ENCODE data around the gene ATP10A.

The ATP10A gene

GRCh38 chr15:25736461-25736860, 126.7 kb downstream of the ATP10A start:
- no peak for DNase-seq
- intact Hi-C loops (cut with DNase I): no loop called here

DNA sequence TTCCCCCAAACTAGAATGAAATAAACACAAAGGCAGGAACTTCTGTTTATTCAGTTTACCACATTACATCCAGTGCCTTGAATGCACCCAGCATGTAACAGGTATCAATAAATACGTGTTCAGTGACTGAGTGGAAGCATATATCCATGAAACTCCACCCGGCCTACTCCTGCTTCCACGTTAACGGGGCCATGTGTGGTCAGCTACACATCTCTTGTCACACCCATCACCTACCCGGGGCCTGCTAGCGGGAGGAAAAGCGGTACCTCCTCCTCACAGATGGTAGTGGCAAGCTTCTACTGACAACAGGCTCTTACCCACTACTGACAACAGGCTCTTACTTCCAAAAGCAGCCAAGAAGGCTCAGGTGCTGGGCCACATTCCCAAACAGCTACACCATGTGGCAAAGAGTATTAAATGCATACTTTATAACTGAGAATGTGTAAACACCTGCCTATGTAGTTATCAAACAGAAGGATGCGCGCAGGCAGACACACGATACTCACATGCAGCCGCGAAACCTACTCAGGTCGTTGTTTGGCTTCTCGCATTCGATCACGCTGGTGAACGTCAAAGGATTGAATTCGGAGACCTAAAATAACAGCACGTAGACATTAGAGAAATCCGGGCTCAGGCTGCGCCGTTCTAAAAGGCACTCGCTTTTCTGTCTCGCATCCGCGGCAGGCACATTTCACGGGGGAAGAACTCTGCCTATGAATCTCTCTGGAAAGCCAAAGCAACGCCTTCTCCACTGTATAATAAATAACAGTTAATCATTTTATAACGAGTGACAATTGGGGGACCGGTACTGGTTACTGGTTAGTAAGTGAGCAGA, 127.4 kb downstream of the ATP10A start:
- intact Hi-C loops (cut with DNase I): no loop called here
- peak in 4 of 42 donors; percentile 19 to 49 (median 44) for DNase-seq

DNA sequence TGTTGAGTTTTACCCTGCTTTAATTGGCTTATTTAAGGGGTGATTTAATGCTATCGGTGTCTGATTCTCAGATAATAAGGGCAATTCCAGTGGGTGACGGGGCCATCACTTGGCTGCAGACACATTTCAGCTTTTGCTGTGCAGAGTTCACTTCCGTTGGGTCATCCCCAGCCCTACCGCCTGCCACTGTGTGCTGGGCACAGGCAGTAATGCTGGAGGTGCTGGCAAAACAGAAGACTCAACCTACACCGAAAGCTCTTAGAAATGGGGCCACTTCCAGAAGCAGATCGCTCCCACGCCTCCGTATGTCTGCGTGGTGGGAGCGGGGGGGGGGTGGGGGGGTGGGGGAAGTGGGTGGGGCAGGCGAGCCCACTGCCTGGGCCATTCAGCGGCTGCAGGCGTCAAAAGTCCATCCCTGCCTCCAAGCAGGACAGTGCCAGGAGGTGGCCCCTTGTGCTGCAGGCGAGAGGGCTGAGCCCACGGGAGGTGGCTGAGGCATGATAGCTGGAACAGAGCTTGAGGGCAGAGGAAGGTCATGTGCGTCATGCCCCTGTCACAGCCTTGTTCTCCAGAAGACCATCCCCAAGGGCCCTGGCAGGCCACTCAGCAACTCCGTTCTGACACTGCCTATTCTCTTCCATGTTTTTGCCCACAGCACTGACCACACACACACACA, 128.3 kb downstream of the ATP10A start:
- intact Hi-C loops (cut with DNase I): no loop called here
- peak in 2 of 42 donors; percentile 26 for DNase-seq

GRCh38 chr15:25733856-25734679, 129.1 kb downstream of the ATP10A start:
- DNase-seq: peak in 3 of 42 donors; percentile 30 to 36 (median 36)
- intact Hi-C loops (cut with DNase I): no loop called here

DNA sequence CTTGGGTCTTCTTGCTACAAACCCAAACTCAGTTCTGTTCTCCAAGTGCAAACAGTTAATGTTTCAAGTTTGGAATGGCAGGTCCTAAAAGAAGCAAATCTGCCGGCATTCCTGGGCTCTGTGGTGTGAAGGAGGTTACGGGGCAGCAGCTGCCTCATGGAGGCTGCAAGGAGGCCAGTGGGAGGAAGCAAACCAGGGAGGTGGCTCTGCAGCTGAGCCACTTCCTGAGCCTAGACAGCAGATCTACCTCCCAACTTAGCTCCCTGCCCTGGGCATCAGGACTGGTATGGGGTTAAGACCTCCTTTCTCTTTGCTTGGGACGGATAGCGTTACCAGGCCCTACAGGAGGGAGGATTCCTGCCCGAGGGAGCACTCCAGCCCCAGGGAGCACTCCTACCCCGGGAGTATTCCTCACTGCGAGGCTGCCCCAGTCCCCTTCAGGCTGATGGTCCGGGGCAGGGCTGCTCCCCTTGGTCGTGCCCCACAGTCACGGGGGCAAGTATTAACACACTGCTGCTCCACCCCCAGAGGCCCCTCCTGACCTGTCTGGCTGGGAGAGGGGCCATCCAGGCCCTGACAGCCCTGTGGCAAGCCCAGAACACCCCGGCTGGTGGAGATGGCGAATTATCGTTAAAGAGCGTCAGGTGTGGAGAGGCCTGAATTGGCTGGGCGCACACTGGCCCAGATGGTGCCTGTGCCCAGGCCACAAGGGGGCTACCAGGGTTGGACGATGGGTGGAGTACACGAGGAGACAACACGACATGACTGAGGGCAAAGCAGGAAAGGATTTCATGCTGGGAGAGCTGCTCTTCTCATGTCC, 129.9 kb downstream of the ATP10A start:
- peak in 3 of 42 donors; percentile 18 to 34 (median 26) for DNase-seq
- intact Hi-C loops (cut with DNase I): no loop called here

DNA sequence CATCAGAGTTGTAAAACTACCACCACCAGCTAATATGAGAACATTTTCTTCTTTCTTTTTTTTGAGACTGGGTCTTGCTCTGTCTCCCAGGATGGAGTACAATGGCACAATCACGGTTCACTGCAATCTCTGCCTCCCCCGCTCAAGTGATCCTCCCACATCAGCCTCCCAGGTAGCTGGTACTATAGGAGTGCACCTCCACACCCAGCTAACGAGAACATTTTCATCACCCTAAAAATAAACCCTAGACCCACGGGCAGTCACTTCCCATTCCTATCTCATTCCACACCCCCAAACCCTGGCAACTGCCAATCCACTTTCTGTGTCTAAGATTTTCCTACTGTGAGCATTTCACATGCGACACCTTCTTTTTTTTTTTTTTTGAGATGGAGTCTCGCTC, 130.9 kb downstream of the ATP10A start:
- peak in 15 of 42 donors; percentile 19 to 77 (median 40) for DNase-seq
- intact Hi-C loops (cut with DNase I): no loop called here

DNA sequence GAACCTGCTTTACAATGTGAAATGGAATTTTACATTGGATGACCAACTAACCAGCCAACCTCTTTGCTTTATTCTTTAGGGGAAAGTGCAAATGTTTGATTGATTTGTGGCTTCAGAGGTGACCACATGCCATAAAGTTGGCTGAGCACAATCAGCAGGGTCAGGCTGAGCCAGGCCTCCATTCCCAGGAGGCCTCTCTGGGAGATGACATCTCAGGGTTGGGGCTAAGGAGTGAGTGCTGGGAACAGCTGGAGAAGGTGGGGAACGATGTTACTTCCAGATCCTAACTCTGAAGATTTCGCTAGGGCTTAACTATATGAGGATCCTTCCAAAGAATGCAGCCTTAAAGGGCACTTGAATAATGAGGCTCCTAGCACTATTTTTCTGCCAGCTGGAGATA, 131.7 kb downstream of the ATP10A start:
- intact Hi-C loops (cut with DNase I): no loop called here
- DNase-seq: peak in 1 of 42 donors; percentile 13

DNA sequence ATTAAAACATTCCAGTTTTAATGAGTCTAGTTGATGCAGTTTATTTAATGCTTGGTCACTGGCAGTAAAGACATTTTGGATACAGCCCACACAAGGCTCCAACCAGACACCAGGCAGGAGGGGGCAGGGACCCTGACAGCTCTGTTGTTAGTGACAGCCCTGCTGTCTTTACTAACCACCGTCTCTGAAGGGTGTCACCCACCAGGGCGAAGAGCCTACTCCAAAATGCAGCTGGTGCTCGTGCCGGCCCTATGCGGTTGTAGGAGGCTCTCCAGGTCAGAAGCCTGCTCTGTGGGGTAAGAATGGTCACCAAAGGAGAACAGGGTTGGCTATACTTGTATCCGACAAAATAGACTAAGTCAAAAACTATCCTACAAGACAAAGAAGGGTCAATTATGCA, 132.2 kb downstream of the ATP10A start:
- DNase-seq: peak in 2 of 42 donors; percentile 21 to 31
- intact Hi-C loops (cut with DNase I): no loop called here

DNA sequence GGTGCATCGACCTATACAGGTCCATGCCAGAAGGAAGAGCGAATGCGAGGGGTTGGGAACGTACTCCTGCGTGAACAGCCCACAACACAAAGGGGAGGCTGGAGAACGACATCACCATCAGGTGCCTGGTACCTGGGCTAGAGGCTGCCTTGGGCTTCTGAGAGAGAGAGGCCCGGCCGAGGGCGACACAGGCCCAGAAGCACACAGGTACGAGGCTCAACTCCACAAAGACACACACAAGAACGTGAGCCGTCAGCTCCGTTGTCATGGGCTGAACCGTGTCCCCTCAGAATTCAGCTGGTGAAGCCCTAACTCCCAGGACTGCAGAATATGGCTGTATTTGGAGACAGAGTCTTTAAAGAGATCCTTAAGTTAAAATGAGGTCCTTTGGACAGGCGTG, 134.3 kb downstream of the ATP10A start:
- intact Hi-C loops (cut with DNase I): no loop called here
- DNase-seq: peak in 2 of 42 donors; percentile 2 to 27

- intact Hi-C loops (cut with DNase I): no loop called here
- peak in 6 of 42 donors; percentile 2 to 34 (median 16) for DNase-seq
These were observed 135.1 kb downstream of the ATP10A start for GRCh38 chr15:25727867-25728600.

DNA sequence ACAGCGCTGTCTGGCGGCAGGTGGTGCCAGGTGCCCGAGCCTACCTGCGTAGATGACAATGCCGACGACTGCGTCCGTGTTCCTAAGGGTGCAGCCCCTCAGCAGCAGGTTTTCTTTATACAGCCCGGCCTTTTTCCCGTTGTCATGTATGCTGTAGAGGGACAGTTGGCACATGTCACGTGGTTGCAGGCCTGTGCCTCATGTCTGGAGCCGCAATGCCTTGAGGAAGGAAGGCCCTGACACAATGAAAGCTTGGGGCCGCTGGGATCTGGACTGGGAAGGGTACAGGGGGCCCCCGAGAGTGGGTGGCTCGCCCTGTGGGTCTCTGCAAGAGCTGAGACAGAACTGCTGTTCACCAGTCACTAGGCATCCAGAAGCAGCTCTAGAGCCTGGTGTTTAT, 136.0 kb downstream of the ATP10A start:
- intact Hi-C loops (cut with DNase I): no loop called here
- DNase-seq: peak in 6 of 42 donors; percentile 6 to 34 (median 17)

GRCh38 chr15:25725758-25726157, 137.4 kb downstream of the ATP10A start:
- peak in 6 of 42 donors; percentile 5 to 30 (median 14) for DNase-seq
- intact Hi-C loops (cut with DNase I): no loop called here

GRCh38 chr15:25724899-25725298, 138.2 kb downstream of the ATP10A start:
- intact Hi-C loops (cut with DNase I): no loop called here
- peak in 1 of 42 donors; percentile 6 for DNase-seq

- intact Hi-C loops (cut with DNase I): no loop called here
- peak in 4 of 42 donors; percentile 5 to 33 (median 10) for DNase-seq
These were observed 141.5 kb downstream of the ATP10A start for GRCh38 chr15:25721605-25721955.

DNA sequence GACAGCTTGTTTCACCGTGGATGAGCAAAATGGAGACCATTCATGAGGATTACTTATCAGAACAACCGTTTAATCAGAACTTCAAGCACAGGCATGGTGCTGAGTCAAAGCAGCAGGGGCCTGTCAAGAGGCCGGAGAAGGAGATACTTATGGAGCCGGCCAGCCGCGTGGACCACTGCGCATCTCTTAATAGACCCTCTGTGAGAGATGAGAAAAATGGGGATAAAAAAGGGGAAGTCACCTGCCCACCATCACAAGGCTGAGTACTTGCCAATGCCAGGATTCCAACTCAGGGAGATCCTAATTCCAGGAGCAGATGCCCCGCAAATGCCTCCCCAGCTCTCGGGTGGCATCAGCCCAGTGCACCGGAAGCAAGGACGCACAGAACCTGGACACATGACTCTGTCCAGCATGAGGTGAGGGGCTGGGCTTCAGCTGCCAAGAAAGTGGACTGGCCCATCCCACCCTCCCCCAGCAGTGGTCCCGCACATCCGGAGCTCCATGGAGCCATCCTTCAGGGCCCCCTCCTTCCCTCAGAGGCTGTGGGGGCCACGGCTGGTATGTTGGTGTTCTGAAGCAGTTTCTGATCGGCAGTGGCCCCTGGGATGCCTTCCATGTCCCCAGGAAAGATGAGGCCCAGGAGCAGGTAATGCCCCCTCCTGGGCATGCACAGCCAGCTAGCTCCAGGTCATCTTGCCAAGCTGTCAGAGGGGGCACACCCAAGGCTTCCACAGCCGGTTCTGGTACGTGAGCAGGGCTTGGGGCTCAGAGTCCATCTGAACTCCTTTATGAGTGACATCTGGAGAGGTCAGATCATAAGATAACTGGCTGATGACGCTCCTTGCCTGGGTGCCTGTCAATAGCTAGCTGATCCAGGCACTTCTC, 143.8 kb downstream of the ATP10A start:
- intact Hi-C loops (cut with DNase I): no loop called here
- DNase-seq: peak in 3 of 42 donors; percentile 3 to 32 (median 25)

DNA sequence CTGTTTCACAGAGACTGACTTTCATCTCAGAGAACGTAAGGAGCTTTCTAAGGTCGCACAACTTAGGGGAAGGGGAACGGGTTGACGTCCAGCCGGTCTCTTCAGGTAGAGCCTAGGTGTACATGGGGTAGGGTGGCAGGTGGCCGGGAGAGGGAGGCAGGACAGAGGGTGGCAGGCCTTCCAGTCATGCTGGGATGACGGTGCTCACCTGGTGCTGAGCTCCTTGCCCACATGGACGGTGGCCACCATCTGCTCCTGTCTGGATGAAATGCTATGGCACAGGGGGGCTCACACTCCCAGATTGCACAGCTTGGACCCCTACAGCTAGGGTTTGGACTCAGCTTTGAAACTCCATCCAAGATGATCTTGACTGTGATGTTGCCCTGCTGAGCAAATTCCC, 144.5 kb downstream of the ATP10A start:
- intact Hi-C loops (cut with DNase I): no loop called here
- peak in 2 of 42 donors; percentile 7 to 9 for DNase-seq

GRCh38 chr15:25718169-25718536, 145.0 kb downstream of the ATP10A start:
- DNase-seq: peak in 3 of 42 donors; percentile 8 to 42 (median 34)
- intact Hi-C loops (cut with DNase I): no loop called here

All from head of caudate nucleus (tissue), 42 donors.